Gastrocnemius medialis (tissue), 4 donors: Measurements from ENCODE around the gene ASB18.

Source experiments
- CTCF ChIP-seq, 5 experiments: fragments of 450-650 bp in 3 of 5; fragments of 200-600 bp in 2 of 5; sonication (generic) in 2 of 5; IDR thresholded peaks in 4 of 5; conservative IDR thresholded peaks in 1 of 5; 1 replicate in 4 of 5; 2 replicates in 1 of 5; pipeline ENCODE4 v1.5.1; 2016 to 2019; ENCODE audit warnings: antibody characterized with exemption in 5 of 5, mild to moderate bottlenecking in 3 of 5, moderate library complexity in 3 of 5
- POLR2A ChIP-seq, 2 donors: fragments of 450-650 bp; IDR thresholded peaks; one replicate each; pipeline ENCODE4 v1.6.1; 2017; ENCODE audit warnings: antibody characterized with exemption in 2 of 2, mild to moderate bottlenecking in 2 of 2, moderate library complexity in 2 of 2

GRCh38 chr2:236171680-236172254 lies 92.4 kb downstream of the ASB18 start:
- no peak for TF ChIP-seq POLR2A (IDR thresholded peaks at IDR 0.05)
- TF ChIP-seq CTCF (IDR thresholded peaks at IDR 0.05 in 4 of 5, conservative IDR thresholded peaks at IDR 0.05 in 1 of 5): no peak
